Neural progenitor cell (in vitro differentiated cells): ENCODE data around the gene NEB.

ENCODE experiments used
- EZH2phosphoT487 ChIP-seq: fragments of 200-600 bp; sonication (generic); IDR thresholded peaks from 2 replicates; pipeline ENCODE4 v1.6.1; 2017; ENCODE audit warnings: antibody characterized with exemption
- TF ChIP-seq, protein P1 (sequence below): fragments of 200-600 bp; sonication (generic); IDR thresholded peaks from 2 replicates; pipeline ENCODE4 v1.5.1; 2017; ENCODE audit warnings: antibody characterized with exemption, mild to moderate bottlenecking

DNA sequence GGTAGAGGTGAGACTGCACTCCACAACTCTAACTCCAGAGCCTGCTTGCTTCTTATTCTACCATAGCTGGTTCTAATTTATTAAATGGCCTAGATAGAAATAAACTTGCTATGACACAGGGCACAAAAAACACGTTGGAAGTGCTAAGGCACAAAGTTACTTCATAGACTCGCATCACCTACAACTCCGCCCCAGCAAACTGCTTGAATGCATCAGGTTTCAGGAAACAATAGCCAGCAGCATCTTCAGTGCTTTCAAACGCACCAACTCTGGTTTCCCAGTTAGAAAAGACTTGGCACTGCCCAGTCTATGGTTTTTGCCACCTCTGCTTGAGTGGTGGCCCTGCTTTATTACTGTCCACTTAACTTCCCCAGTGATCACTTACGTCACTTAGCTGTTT, 182.0 kb downstream of the NEB start:
- TF ChIP-seq, protein P1, sequence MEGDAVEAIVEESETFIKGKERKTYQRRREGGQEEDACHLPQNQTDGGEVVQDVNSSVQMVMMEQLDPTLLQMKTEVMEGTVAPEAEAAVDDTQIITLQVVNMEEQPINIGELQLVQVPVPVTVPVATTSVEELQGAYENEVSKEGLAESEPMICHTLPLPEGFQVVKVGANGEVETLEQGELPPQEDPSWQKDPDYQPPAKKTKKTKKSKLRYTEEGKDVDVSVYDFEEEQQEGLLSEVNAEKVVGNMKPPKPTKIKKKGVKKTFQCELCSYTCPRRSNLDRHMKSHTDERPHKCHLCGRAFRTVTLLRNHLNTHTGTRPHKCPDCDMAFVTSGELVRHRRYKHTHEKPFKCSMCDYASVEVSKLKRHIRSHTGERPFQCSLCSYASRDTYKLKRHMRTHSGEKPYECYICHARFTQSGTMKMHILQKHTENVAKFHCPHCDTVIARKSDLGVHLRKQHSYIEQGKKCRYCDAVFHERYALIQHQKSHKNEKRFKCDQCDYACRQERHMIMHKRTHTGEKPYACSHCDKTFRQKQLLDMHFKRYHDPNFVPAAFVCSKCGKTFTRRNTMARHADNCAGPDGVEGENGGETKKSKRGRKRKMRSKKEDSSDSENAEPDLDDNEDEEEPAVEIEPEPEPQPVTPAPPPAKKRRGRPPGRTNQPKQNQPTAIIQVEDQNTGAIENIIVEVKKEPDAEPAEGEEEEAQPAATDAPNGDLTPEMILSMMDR: no peak
- no peak for TF ChIP-seq EZH2phosphoT487
